ENCODE measurements around the gene GARNL3.

The GARNL3 gene

GRCh38 chr9:127264462-127265219 is at the start of gene GARNL3:
Gene GARNL3, plus strand, starts transcription at chr9:127264774. Its CDS starts 104 bp downstream, at chr9:127264878.
- no peak for DNase-seq (ENCODE audit: low spot score)

- DNase-seq (ENCODE audit: low spot score), result no peak
These were observed 49.0 kb upstream of the GARNL3 start for GRCh38 chr9:127215268-127216209.

GRCh38 chr9:127216210-127216887 is 48.2 kb upstream of the GARNL3 start:
- DNase-seq (ENCODE audit: low spot score), result no peak

GRCh38 chr9:127216888-127217217 is 47.7 kb upstream of the GARNL3 start:
- no peak for DNase-seq (ENCODE audit: low spot score)

- no peak for DNase-seq (ENCODE audit: low spot score)
These were observed 45.8 kb upstream of the GARNL3 start for GRCh38 chr9:127218818-127219217.

GRCh38 chr9:127219520-127219919 is 45.1 kb upstream of the GARNL3 start:
- DNase-seq (ENCODE audit: low spot score), result no peak

- no peak for DNase-seq (ENCODE audit: low spot score)
These were observed 42.9 kb upstream of the GARNL3 start for GRCh38 chr9:127221695-127222094.

GRCh38 chr9:127222388-127223095 is 42.0 kb upstream of the GARNL3 start:
- no peak for DNase-seq (ENCODE audit: low spot score)

GRCh38 chr9:127223266-127223665 is 41.3 kb upstream of the GARNL3 start:
- DNase-seq (ENCODE audit: low spot score), result no peak

GRCh38 chr9:127223810-127224177 is 40.8 kb upstream of the GARNL3 start:
- no peak for DNase-seq (ENCODE audit: low spot score)

- peak; percentile 82 for DNase-seq (ENCODE audit: low spot score)
These were observed 40.2 kb upstream of the GARNL3 start for GRCh38 chr9:127224178-127224882.

GRCh38 chr9:127224883-127225739 is 39.5 kb upstream of the GARNL3 start:
- DNase-seq (ENCODE audit: low spot score), result peak; percentile 91

GRCh38 chr9:127225801-127226625 is 38.6 kb upstream of the GARNL3 start:
- no peak for DNase-seq (ENCODE audit: low spot score)

GRCh38 chr9:127229691-127230417 is 34.7 kb upstream of the GARNL3 start:
- DNase-seq (ENCODE audit: low spot score), result no peak

GRCh38 chr9:127231666-127232065 is 32.9 kb upstream of the GARNL3 start:
- DNase-seq (ENCODE audit: low spot score), result no peak

- DNase-seq (ENCODE audit: low spot score), result no peak
These were observed 31.6 kb upstream of the GARNL3 start for GRCh38 chr9:127232833-127233549.

- DNase-seq (ENCODE audit: low spot score), result no peak
These were observed 31.0 kb upstream of the GARNL3 start for GRCh38 chr9:127233550-127233949.

GRCh38 chr9:127233989-127234388 is 30.6 kb upstream of the GARNL3 start:
- DNase-seq (ENCODE audit: low spot score), result no peak
